Measurements from ENCODE around the gene ZCCHC7.
"Not testable (repeated sequence)": the region's sequence is repeated elsewhere in the genome, so short reads cannot be mapped to it uniquely, and the experiment has no call there.

The ZCCHC7 gene

GRCh38 chr9:37301854-37302172 lies 181.4 kb downstream of the ZCCHC7 start:
- no peak overlapping the region for H3K27ac ChIP-seq
- H3K4me1 ChIP-seq (ENCODE audit: control insufficient read depth in 1 of 2, insufficient read depth in 1 of 2, low read depth in 1 of 2, low read length in 1 of 2), result no peaks in the 10 kb centered on the region
- H3K27me3 ChIP-seq, result no peaks in the 10 kb centered on the region
- no peaks in the 10 kb centered on the region for H3K9me3 ChIP-seq
- no peak overlapping the region for H3K4me3 ChIP-seq (ENCODE audit: low read depth in 1 of 2, low read length in 1 of 2)
- TF ChIP-seq CTCF (IDR thresholded peaks at IDR 0.05), result no peak
- H3K36me3 ChIP-seq, result peaks cover 22% of the 10 kb centered on the region

- no peaks in the 10 kb centered on the region for H3K27me3 ChIP-seq
- H3K36me3 ChIP-seq, result peaks cover 27% of the 10 kb centered on the region
- no peak for TF ChIP-seq CTCF (IDR thresholded peaks at IDR 0.05)
- H3K4me1 ChIP-seq (ENCODE audit: control insufficient read depth in 1 of 2, insufficient read depth in 1 of 2, low read depth in 1 of 2, low read length in 1 of 2), result no peaks in the 10 kb centered on the region
- no peak overlapping the region for H3K27ac ChIP-seq
- no peaks in the 10 kb centered on the region for H3K9me3 ChIP-seq
- no peak overlapping the region for H3K4me3 ChIP-seq (ENCODE audit: low read depth in 1 of 2, low read length in 1 of 2)
Measured at GRCh38 chr9:37302277-37302676, 181.9 kb downstream of the ZCCHC7 start.

- H3K4me3 ChIP-seq (ENCODE audit: low read depth in 1 of 2, low read length in 1 of 2); H3K27me3 ChIP-seq; H3K4me1 ChIP-seq (ENCODE audit: control insufficient read depth in 1 of 2, insufficient read depth in 1 of 2, low read depth in 1 of 2, low read length in 1 of 2); H3K27ac ChIP-seq; H3K9me3 ChIP-seq: not testable (repeated sequence)
- H3K36me3 ChIP-seq, result peaks cover 31% of the 10 kb centered on the region
Measured at GRCh38 chr9:37303272-37303671, 182.9 kb downstream of the ZCCHC7 start.

GRCh38 chr9:37309136-37309535 lies 188.8 kb downstream of the ZCCHC7 start:
- no peak for TF ChIP-seq CTCF (IDR thresholded peaks at IDR 0.05)
- Histone ChIP-seq H3K4me1 (ENCODE audit: control insufficient read depth in 1 of 2, insufficient read depth in 1 of 2, low read depth in 1 of 2, low read length in 1 of 2) (no peaks in the 10 kb centered on the region), H3K27ac (no peak overlapping the region), H3K27me3 (no peaks in the 10 kb centered on the region), H3K9me3 (no peaks in the 10 kb centered on the region), H3K36me3 (peaks cover 27% of the 10 kb centered on the region), H3K4me3 (ENCODE audit: low read depth in 1 of 2, low read length in 1 of 2) (no peak overlapping the region)

- peaks cover 6% of the 10 kb centered on the region for H3K36me3 ChIP-seq
- H3K4me3 ChIP-seq (ENCODE audit: low read depth in 1 of 2, low read length in 1 of 2), result no peak overlapping the region
- H3K27ac ChIP-seq, result no peak overlapping the region
- H3K4me1 ChIP-seq (ENCODE audit: control insufficient read depth in 1 of 2, insufficient read depth in 1 of 2, low read depth in 1 of 2, low read length in 1 of 2), result no peaks in the 10 kb centered on the region
- no peaks in the 10 kb centered on the region for H3K9me3 ChIP-seq
- no peak for TF ChIP-seq CTCF (IDR thresholded peaks at IDR 0.05)
- no peaks in the 10 kb centered on the region for H3K27me3 ChIP-seq
Measured at GRCh38 chr9:37311938-37312708, 191.7 kb downstream of the ZCCHC7 start.

GRCh38 chr9:37324261-37324683 lies 203.9 kb downstream of the ZCCHC7 start:
- Histone ChIP-seq H3K36me3 (no peaks in the 10 kb centered on the region), H3K4me1 (ENCODE audit: control insufficient read depth in 1 of 2, insufficient read depth in 1 of 2, low read depth in 1 of 2, low read length in 1 of 2) (no peaks in the 10 kb centered on the region), H3K27me3 (no peaks in the 10 kb centered on the region), H3K4me3 (ENCODE audit: low read depth in 1 of 2, low read length in 1 of 2) (no peak overlapping the region), H3K9me3 (no peaks in the 10 kb centered on the region), H3K27ac (no peak overlapping the region)
- no peak for TF ChIP-seq CTCF (IDR thresholded peaks at IDR 0.05)

Measured in neutrophil (primary cell).